ENCODE results near the gene MEGF11.

DNA sequence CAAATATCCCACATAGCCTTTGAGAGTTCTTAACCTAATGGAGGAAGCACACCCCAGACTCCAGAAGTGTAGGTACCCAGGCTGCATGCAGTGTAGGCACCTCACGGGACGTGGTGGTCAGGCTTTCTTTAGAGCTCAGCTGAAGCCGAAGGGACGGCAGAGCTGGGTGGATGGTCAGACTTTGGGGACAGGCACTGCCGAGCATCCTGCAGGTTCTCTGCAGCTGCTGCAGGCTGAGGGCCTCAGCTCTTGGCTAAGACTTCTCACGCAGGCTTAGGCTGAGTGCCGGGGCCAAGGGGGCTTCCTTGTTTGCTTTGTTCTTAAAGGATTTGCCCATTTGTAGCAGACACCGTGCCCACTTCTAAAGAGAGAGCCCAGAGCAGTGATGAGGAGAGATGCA lies 207.2 kb downstream of the MEGF11 start:
- no peak for TF ChIP-seq POLR2A (IDR thresholded peaks at IDR 0.05)
- TF ChIP-seq, protein P1, sequence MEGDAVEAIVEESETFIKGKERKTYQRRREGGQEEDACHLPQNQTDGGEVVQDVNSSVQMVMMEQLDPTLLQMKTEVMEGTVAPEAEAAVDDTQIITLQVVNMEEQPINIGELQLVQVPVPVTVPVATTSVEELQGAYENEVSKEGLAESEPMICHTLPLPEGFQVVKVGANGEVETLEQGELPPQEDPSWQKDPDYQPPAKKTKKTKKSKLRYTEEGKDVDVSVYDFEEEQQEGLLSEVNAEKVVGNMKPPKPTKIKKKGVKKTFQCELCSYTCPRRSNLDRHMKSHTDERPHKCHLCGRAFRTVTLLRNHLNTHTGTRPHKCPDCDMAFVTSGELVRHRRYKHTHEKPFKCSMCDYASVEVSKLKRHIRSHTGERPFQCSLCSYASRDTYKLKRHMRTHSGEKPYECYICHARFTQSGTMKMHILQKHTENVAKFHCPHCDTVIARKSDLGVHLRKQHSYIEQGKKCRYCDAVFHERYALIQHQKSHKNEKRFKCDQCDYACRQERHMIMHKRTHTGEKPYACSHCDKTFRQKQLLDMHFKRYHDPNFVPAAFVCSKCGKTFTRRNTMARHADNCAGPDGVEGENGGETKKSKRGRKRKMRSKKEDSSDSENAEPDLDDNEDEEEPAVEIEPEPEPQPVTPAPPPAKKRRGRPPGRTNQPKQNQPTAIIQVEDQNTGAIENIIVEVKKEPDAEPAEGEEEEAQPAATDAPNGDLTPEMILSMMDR (IDR thresholded peaks at IDR 0.05), result no peak

All from Peyer's patch (tissue), 4 donors.